ENCODE results near the gene GREB1. TPM values are rescaled to one million over a fixed set of nuclear protein-coding genes. Genes with fewer than 3 reads are reported as not detected.

Gene GREB1
- total and polyA plus RNA-seq, 2 of the 13 experiments (the other 11 are each of a cell fraction or from before 2014, with no cell fraction given): 31.3 to 61.2 TPM

DNA sequence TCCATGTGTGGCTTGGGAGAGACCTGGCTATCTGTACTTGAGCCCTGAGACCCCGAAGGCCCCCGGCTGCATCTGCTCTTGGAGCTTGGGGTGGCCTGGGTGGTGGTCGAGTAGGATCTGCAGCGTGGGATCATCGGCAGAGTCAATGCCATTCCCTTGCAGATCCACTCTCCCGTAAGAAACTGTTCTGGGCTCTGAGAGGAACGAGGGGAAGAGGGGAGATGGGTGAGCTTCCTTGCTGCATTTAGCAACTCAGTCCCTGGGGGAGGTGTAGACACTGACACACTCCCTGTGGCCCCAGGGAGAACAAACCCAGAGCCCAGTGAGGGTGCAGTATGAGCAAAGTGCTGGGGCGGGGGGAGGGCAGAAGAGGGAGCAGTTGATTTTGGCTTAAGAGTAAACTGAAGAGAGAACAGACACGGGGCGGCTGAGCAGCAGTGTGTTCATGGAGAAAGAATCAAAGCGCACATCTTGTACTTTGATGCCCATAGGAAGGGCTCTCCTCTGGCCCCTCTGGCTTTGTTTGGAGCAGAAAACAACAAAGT is 8.5 kb downstream of the GREB1 start (continued):
- TF ChIP-seq SSRP1 (CRISPR knock-in tag; IDR thresholded peaks at IDR 0.05) (peak; percentile 67), HMG20A (CRISPR knock-in tag; IDR thresholded peaks at IDR 0.05; ENCODE audit: borderline replicate concordance) (no peak), SOX13 (IDR thresholded peaks at IDR 0.05) (no peak), SOX13 (CRISPR knock-in tag; conservative IDR thresholded peaks at IDR 0.05 in 1 of 2, IDR thresholded peaks at IDR 0.05 in 1 of 2) (no peak; a peak in 1 of 4 replicates), ZNF136 (CRISPR knock-in tag; IDR thresholded peaks at IDR 0.05; ENCODE audit: low read depth) (peak; percentile 92), HOXD1 (CRISPR knock-in tag; IDR thresholded peaks at IDR 0.05) (no peak), FOXK1 (CRISPR knock-in tag; IDR thresholded peaks at IDR 0.05; ENCODE audit: borderline replicate concordance, low read depth) (no peak), ZNF335 (CRISPR knock-in tag; IDR thresholded peaks at IDR 0.05) (no peak), ZNF747 (CRISPR knock-in tag; IDR thresholded peaks at IDR 0.05; ENCODE audit: borderline replicate concordance) (no peak), ZSCAN22 (CRISPR knock-in tag; IDR thresholded peaks at IDR 0.05) (no peak), ZNF333 (CRISPR knock-in tag; IDR thresholded peaks at IDR 0.05; ENCODE audit: borderline replicate concordance) (peak; percentile 84; the same call in 1 of the 2 replicates), KLF13 (CRISPR knock-in tag; IDR thresholded peaks at IDR 0.05) (no peak), ATRX (CRISPR knock-in tag; IDR thresholded peaks at IDR 0.05; ENCODE audit: borderline replicate concordance) (no peak), RFX1 (IDR thresholded peaks at IDR 0.05) (no peak), ZBTB7B (CRISPR knock-in tag; IDR thresholded peaks at IDR 0.05) (peak; percentile 17; the same call in 1 of the 2 replicates), ZNF430 (CRISPR knock-in tag; IDR thresholded peaks at IDR 0.05) (no peak), ZNF564 (CRISPR knock-in tag; IDR thresholded peaks at IDR 0.05) (no peak)
- TF ChIP-seq, protein P1, sequence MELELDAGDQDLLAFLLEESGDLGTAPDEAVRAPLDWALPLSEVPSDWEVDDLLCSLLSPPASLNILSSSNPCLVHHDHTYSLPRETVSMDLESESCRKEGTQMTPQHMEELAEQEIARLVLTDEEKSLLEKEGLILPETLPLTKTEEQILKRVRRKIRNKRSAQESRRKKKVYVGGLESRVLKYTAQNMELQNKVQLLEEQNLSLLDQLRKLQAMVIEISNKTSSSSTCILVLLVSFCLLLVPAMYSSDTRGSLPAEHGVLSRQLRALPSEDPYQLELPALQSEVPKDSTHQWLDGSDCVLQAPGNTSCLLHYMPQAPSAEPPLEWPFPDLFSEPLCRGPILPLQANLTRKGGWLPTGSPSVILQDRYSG (CRISPR knock-in tag; IDR thresholded peaks at IDR 0.05): no peak
- TF ChIP-seq, protein P2, sequence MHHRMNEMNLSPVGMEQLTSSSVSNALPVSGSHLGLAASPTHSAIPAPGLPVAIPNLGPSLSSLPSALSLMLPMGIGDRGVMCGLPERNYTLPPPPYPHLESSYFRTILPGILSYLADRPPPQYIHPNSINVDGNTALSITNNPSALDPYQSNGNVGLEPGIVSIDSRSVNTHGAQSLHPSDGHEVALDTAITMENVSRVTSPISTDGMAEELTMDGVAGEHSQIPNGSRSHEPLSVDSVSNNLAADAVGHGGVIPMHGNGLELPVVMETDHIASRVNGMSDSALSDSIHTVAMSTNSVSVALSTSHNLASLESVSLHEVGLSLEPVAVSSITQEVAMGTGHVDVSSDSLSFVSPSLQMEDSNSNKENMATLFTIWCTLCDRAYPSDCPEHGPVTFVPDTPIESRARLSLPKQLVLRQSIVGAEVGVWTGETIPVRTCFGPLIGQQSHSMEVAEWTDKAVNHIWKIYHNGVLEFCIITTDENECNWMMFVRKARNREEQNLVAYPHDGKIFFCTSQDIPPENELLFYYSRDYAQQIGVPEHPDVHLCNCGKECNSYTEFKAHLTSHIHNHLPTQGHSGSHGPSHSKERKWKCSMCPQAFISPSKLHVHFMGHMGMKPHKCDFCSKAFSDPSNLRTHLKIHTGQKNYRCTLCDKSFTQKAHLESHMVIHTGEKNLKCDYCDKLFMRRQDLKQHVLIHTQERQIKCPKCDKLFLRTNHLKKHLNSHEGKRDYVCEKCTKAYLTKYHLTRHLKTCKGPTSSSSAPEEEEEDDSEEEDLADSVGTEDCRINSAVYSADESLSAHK (CRISPR knock-in tag; IDR thresholded peaks at IDR 0.05; ENCODE audit: borderline replicate concordance): no peak
- TF ChIP-seq, protein P3, sequence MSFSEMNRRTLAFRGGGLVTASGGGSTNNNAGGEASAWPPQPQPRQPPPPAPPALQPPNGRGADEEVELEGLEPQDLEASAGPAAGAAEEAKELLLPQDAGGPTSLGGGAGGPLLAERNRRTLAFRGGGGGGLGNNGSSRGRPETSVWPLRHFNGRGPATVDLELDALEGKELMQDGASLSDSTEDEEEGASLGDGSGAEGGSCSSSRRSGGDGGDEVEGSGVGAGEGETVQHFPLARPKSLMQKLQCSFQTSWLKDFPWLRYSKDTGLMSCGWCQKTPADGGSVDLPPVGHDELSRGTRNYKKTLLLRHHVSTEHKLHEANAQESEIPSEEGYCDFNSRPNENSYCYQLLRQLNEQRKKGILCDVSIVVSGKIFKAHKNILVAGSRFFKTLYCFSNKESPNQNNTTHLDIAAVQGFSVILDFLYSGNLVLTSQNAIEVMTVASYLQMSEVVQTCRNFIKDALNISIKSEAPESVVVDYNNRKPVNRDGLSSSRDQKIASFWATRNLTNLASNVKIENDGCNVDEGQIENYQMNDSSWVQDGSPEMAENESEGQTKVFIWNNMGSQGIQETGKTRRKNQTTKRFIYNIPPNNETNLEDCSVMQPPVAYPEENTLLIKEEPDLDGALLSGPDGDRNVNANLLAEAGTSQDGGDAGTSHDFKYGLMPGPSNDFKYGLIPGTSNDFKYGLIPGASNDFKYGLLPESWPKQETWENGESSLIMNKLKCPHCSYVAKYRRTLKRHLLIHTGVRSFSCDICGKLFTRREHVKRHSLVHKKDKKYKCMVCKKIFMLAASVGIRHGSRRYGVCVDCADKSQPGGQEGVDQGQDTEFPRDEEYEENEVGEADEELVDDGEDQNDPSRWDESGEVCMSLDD (CRISPR knock-in tag; IDR thresholded peaks at IDR 0.05; ENCODE audit: borderline replicate concordance): no peak
- TF ChIP-seq, protein P4, sequence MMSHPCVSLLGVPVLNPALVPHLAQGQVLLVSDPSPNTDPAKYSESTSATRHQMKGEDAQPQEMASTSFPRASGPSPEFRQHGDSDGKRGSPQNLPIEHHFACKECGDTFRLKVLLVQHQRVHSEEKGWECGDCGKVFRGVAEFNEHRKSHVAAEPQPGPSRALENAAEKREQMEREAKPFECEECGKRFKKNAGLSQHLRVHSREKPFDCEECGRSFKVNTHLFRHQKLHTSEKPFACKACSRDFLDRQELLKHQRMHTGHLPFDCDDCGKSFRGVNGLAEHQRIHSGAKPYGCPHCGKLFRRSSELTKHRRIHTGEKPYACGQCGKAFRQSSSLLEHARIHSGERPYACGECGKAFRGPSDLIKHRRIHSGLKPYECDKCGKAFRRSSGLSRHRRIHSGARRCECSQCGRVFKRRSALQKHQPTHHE (CRISPR knock-in tag; IDR thresholded peaks at IDR 0.05; ENCODE audit: borderline replicate concordance): no peak
- TF ChIP-seq, protein P5, sequence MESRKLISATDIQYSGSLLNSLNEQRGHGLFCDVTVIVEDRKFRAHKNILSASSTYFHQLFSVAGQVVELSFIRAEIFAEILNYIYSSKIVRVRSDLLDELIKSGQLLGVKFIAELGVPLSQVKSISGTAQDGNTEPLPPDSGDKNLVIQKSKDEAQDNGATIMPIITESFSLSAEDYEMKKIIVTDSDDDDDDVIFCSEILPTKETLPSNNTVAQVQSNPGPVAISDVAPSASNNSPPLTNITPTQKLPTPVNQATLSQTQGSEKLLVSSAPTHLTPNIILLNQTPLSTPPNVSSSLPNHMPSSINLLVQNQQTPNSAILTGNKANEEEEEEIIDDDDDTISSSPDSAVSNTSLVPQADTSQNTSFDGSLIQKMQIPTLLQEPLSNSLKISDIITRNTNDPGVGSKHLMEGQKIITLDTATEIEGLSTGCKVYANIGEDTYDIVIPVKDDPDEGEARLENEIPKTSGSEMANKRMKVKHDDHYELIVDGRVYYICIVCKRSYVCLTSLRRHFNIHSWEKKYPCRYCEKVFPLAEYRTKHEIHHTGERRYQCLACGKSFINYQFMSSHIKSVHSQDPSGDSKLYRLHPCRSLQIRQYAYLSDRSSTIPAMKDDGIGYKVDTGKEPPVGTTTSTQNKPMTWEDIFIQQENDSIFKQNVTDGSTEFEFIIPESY (CRISPR knock-in tag; IDR thresholded peaks at IDR 0.05): no peak

All from HepG2 (cell line).